Esophagus (tissue), 2 donors: Measurements from ENCODE around the gene ABHD17A. TPM values are rescaled to one million over a fixed set of nuclear protein-coding genes. Genes with fewer than 3 reads are reported as not detected.

Experiments
- H3K27ac ChIP-seq, 2 donors: one replicate each; pipeline ENCODE4 v1.5.1; 2013; ENCODE audit warnings: low read depth in 2 of 2, mild to moderate bottlenecking in 2 of 2, inconsistent platforms in 1 of 2, low read length in 1 of 2, moderate library complexity in 1 of 2
- H3K27me3 ChIP-seq, 2 donors: one replicate each; pipeline ENCODE4 v1.6.1; 2013; ENCODE audit warnings: low read length in 2 of 2, control low read depth in 1 of 2, mild to moderate bottlenecking in 1 of 2; ENCODE audit not compliant: insufficient read depth in 2 of 2, control insufficient read depth in 1 of 2
- H3K36me3 ChIP-seq, 2 donors: one replicate each; pipeline ENCODE4 v1.6.1; 2013; ENCODE audit warnings: low read length in 1 of 2; ENCODE audit not compliant: control insufficient read depth in 2 of 2, insufficient read depth in 2 of 2
- H3K4me1 ChIP-seq, 2 donors: one replicate each; pipeline ENCODE4 v1.6.1; 2013; ENCODE audit warnings: low read length in 1 of 2; ENCODE audit not compliant: control insufficient read depth in 2 of 2, insufficient read depth in 2 of 2
- H3K4me3 ChIP-seq, 2 donors: one replicate each; pipeline ENCODE4 v1.5.1; 2013; ENCODE audit warnings: low read length in 2 of 2, mild to moderate bottlenecking in 2 of 2, low read depth in 1 of 2, moderate library complexity in 1 of 2
- H3K9me3 ChIP-seq, 2 donors: one replicate each; pipeline ENCODE4 v1.6.1; 2013; ENCODE audit warnings: mild to moderate bottlenecking in 2 of 2, low read depth in 1 of 2, low read length in 1 of 2, moderate library complexity in 1 of 2; ENCODE audit not compliant: control insufficient read depth in 2 of 2, insufficient read depth in 1 of 2
- WGBS, 2 donors: extraction: QIAGEN DNeasy Blood & Tissue Kit; methylation state at CpG; one replicate each; pipeline ENCODE4 v1.1.7; 2013; 5-methylcytosine and 5-hydroxymethylcytosine counted together
- polyA plus RNA-seq, 2 donors: library from polyadenylated mRNA; stranded (reverse); fragments of 200-250 nt; gene quantifications; one replicate each; pipeline ENCODE4 v1.2.3, GENCODE V29; 2013
- donor health status: healthy with polysubstance abuse.
- donor health status: Bipolar disorder and iron deficiency.

The ABHD17A gene
- polyA plus RNA-seq, 2 donors = 73.9 to 76.2 TPM

DNA sequence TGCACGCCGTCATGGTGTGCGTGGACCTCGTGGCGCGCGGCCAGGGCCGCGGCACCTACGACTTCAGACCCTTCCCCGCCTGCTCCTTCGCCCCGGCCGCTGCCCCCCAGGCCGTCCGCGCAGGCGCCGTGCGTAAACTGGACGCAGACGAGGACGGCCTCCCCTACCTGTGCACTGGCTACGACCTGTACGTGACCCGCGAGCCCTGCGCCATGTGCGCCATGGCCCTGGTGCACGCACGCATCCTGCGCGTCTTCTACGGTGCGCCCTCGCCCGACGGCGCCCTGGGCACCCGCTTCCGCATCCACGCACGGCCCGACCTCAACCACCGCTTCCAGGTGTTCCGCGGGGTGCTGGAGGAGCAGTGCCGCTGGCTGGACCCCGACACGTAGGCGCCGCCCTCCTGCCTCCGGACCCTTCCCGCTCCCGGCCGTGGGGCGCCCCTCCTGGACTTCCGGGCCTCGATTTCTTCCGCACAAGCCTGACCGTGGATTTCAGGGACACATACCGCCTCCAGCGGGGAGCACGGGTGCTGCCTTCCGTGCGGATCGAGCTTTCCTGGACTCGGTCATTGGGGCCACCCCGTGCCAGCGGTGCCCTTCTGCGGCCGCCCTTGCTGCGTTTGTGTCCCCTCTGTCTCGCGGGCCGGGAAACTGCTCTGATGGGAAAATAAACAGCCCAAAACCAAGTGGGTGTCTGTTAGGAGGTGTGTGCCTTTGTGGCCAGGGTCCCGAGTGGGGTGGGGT, 27.6 kb upstream of the ABHD17A start:
- WGBS, 2 donors = 96 to 97% methylated on average over 77 of the region's 77 CpGs
- H3K27me3 ChIP-seq = no peaks in the 10 kb centered on the region
- no peak overlapping the region for H3K4me3 ChIP-seq
- no peaks in the 10 kb centered on the region for H3K9me3 ChIP-seq
- no peak overlapping the region for H3K27ac ChIP-seq
- H3K4me1 ChIP-seq = peaks cover 12 to 35% of the 10 kb centered on the region in 2 donors
- peaks cover 0 to 24% of the 10 kb centered on the region in 2 donors for H3K36me3 ChIP-seq

DNA sequence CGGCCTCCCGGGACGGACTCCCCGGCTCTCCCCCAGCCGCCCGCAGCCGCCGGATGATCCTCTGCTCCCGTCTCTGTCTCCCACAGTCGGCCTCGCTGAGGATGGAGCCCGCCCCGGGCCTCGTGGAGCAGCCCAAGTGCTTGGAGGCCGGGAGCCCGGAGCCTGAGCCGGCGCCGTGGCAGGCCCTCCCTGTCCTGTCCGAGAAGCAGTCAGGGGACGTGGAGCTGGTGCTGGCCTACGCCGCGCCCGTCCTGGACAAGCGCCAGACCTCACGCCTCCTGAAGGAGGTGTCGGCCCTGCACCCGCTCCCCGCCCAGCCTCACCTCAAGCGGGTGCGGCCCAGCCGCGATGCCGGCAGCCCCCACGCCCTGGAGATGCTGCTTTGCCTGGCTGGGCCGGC, 26.7 kb upstream of the ABHD17A start:
- H3K36me3 ChIP-seq = peaks cover 0 to 19% of the 10 kb centered on the region in 2 donors
- peak overlapping the region in 1 of 2 donors; percentile 78 for H3K27ac ChIP-seq
- no peak overlapping the region for H3K4me3 ChIP-seq
- no peaks in the 10 kb centered on the region for H3K27me3 ChIP-seq
- peaks cover 12 to 35% of the 10 kb centered on the region in 2 donors for H3K4me1 ChIP-seq
- 66 to 69% methylated on average over 27 to 37 of the region's 37 CpGs for WGBS, 2 donors
- no peaks in the 10 kb centered on the region for H3K9me3 ChIP-seq

GRCh38 chr19:1911098-1911497, 25.8 kb upstream of the ABHD17A start:
- WGBS, 2 donors = 86 to 88% methylated on average over 13 of the region's 13 CpGs
- H3K27me3 ChIP-seq = no peaks in the 10 kb centered on the region
- H3K4me1 ChIP-seq = peaks cover 12 to 35% of the 10 kb centered on the region in 2 donors
- H3K36me3 ChIP-seq = peaks cover 0 to 19% of the 10 kb centered on the region in 2 donors
- peak overlapping the region in 1 of 2 donors; percentile 16 for H3K27ac ChIP-seq
- H3K4me3 ChIP-seq = no peak overlapping the region
- H3K9me3 ChIP-seq = no peaks in the 10 kb centered on the region

- no peak overlapping the region for H3K27ac ChIP-seq
- H3K4me3 ChIP-seq = no peak overlapping the region
- no peaks in the 10 kb centered on the region for H3K9me3 ChIP-seq
- WGBS, 2 donors = 94 to 95% methylated on average over 10 of the region's 10 CpGs
- peaks cover 14 to 39% of the 10 kb centered on the region in 2 donors for H3K4me1 ChIP-seq
- no peaks in the 10 kb centered on the region for H3K27me3 ChIP-seq
- H3K36me3 ChIP-seq = peaks cover 0 to 19% of the 10 kb centered on the region in 2 donors
Measured at GRCh38 chr19:1910177-1910576, 24.9 kb upstream of the ABHD17A start.

- no peaks in the 10 kb centered on the region for H3K9me3 ChIP-seq
- peaks cover 14 to 39% of the 10 kb centered on the region in 2 donors for H3K4me1 ChIP-seq
- peaks cover 0 to 19% of the 10 kb centered on the region in 2 donors for H3K36me3 ChIP-seq
- H3K4me3 ChIP-seq = no peak overlapping the region
- 70 to 72% methylated on average over 10 of the region's 10 CpGs for WGBS, 2 donors
- no peak overlapping the region for H3K27ac ChIP-seq
- no peaks in the 10 kb centered on the region for H3K27me3 ChIP-seq
Measured at GRCh38 chr19:1909761-1910080, 24.4 kb upstream of the ABHD17A start.

DNA sequence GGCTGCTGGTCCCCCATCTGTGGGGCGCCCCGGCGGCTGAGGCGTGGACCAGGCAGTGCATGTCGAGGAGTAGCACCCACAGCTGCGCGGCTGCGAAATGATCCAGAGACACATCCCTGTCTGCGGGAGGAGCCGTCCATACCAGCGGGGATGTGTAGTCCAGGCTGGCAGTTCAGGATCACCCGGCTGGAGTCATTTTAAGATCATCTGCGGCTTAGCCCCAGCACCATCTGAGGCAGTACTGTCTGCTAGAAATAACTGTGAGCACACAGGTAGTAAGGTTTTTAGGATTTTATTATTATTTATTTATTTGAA, 23.0 kb upstream of the ABHD17A start:
- Histone ChIP-seq H3K27me3 (no peaks in the 10 kb centered on the region), H3K27ac (peak overlapping the region; percentile 87 to 93), H3K9me3 (no peaks in the 10 kb centered on the region), H3K4me1 (peaks cover 14 to 27% of the 10 kb centered on the region in 2 donors), H3K4me3 (peak overlapping the region; percentile 7 to 46), H3K36me3 (peaks cover 0 to 13% of the 10 kb centered on the region in 2 donors)
- 50 to 55% methylated on average over 13 of the region's 13 CpGs for WGBS, 2 donors

DNA sequence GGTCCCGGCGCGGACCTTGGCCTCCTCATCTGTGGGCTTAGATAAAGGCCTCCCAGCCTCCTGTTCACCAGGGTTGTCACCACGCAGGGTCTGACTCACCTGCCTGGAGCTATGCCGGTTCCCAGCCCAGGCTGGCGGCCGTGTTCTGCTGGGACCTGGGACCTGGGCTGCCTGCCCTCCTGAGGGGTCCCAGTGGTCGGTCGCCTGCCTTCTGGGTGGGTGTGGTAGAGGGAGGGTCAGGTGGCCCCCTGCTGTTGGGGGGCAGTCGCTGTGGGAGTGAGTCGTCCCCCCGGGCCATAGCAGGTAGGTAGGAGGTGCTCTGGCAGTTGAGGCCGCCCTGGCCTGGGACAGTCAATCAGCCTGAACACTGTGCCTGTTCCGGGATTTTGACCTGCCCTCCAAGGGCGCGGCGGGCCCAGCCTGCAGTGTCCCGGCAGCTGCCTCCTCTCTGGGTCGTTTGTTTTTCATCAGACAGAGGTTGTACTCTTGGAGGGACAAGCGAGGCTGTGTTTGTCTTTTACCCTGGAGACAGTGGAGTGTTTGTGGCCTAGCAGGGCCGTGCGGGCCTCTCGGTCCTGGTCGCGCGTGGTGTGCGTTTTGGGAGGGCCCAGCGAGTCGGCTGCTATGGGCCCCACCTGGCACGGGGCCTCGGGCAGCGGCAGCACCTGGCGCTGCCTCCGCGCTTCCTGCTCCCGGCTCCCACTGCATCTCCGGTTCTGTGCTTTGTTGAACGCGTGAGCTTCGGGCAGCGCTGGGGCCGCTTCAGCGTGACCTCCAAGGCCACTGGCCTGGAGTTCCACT, 22.5 kb upstream of the ABHD17A start:
- WGBS, 2 donors = 41 to 53% methylated on average over 43 of the region's 43 CpGs
- Histone ChIP-seq H3K36me3 (peaks cover 0 to 8% of the 10 kb centered on the region in 2 donors), H3K4me1 (peaks cover 14 to 23% of the 10 kb centered on the region in 2 donors), H3K9me3 (no peaks in the 10 kb centered on the region), H3K4me3 (peak overlapping the region; percentile 7 to 46), H3K27me3 (no peaks in the 10 kb centered on the region), H3K27ac (peak overlapping the region; percentile 87 to 93)

DNA sequence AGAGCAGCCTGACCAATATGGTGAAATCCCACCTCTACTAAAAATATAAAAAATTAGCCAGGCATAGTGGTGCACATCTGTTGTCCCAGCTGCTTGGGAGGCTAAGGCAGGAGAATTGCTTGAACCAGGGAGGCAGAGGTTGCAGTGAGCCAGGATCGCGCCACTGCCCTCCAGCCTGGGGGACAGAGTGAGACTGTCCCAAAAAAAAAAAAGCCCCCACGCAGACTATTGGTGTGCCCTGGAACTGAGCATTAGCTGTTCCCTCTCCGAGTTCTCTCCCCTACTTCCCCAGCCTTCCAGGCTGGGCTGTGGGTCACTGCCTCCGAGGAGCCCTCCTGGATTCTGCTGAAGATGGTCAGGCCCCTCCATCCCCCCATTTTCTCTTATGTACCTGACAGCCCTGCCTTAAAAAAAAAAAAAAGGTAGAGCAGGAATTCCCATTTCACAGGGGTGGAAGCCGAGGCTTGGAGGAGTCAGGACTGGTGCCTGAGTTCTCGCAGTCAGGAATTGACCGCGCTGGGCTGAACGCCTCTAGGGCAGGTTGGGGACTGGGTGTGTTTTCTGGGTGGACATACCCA, 21.8 kb upstream of the ABHD17A start:
- Histone ChIP-seq H3K27ac (peak overlapping the region; percentile 87 to 93), H3K27me3 (no peaks in the 10 kb centered on the region), H3K36me3 (peaks cover 0 to 2% of the 10 kb centered on the region in 2 donors), H3K9me3 (no peaks in the 10 kb centered on the region), H3K4me3 (no peak overlapping the region), H3K4me1 (peaks cover 11 to 18% of the 10 kb centered on the region in 2 donors)
- 83 to 84% methylated on average over 10 of the region's 10 CpGs for WGBS, 2 donors

DNA sequence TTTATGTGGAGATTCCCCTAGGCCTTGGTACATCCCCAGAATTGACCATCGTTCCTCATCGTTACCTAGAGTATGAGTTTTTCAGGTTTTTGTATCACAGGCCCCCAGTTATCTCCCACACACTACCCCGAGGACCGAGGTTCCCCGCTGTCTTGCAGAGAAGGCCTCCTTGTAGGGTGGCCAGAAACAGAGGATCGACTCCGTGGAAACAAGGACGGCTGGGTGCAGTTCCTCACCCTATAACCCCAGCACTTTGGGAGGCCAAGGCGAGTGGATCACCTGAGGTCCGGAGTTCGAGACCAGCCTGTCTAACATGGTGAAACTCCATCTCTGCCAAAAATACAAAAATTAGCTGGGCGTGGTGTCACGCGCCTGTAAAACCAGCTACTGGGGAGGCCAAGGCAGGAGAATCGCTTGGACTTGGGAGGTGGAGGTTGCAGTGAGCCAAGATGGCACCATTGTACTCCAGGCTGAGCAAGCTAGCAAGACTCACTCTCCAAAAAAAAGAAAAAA, 20.6 kb upstream of the ABHD17A start:
- Histone ChIP-seq H3K36me3 (no peaks in the 10 kb centered on the region), H3K4me1 (peaks cover 11 to 14% of the 10 kb centered on the region in 2 donors), H3K9me3 (no peaks in the 10 kb centered on the region), H3K27ac (peak overlapping the region; percentile 94 to 98), H3K27me3 (no peaks in the 10 kb centered on the region), H3K4me3 (peak overlapping the region; percentile 59 to 76)
- 60 to 63% methylated on average over 15 of the region's 15 CpGs for WGBS, 2 donors
